Central memory CD8-positive, alpha-beta T cell (primary cell): Measurements from ENCODE around the gene HSBP1L1.

Source experiments
- ATAC-seq: fragments of 150-1000 bp; cut with Tn5 transposase; replicated peaks from 2 replicates; pipeline ENCODE4 v1.10.0; 2022; ENCODE audit warnings: mild to moderate bottlenecking, moderate FRiP score, moderate number of reproducible peaks; ENCODE audit not compliant: poor library complexity, severe bottlenecking; ENCODE audit errors: extremely low read depth
- DNase-seq, 2 donors: peaks; one replicate each; pipeline ENCODE4 v3.0.0; 2021; ENCODE audit warnings: low spot score in 2 of 2
- H3K27ac Mint-ChIP-seq: one replicate; pipeline ENCODE4 v1.8.0; 2022; ENCODE audit warnings: low read depth, mild to moderate bottlenecking, moderate library complexity, mixed read lengths
- H3K27me3 Mint-ChIP-seq: one replicate; pipeline ENCODE4 v1.8.0; 2022; ENCODE audit warnings: mixed read lengths
- H3K36me3 Mint-ChIP-seq: one replicate; pipeline ENCODE4 v1.8.0; 2022; ENCODE audit warnings: mild to moderate bottlenecking, moderate library complexity, mixed read lengths; ENCODE audit not compliant: insufficient read depth
- H3K4me1 Mint-ChIP-seq: one replicate; pipeline ENCODE4 v1.8.0; 2022; ENCODE audit warnings: mixed read lengths
- H3K4me3 Mint-ChIP-seq: one replicate; pipeline ENCODE4 v1.8.0; 2022; ENCODE audit warnings: mild to moderate bottlenecking, moderate library complexity, mixed read lengths
- H3K9me3 Mint-ChIP-seq: one replicate; pipeline ENCODE4 v1.8.0; 2022; ENCODE audit warnings: mixed read lengths

The HSBP1L1 gene

DNA sequence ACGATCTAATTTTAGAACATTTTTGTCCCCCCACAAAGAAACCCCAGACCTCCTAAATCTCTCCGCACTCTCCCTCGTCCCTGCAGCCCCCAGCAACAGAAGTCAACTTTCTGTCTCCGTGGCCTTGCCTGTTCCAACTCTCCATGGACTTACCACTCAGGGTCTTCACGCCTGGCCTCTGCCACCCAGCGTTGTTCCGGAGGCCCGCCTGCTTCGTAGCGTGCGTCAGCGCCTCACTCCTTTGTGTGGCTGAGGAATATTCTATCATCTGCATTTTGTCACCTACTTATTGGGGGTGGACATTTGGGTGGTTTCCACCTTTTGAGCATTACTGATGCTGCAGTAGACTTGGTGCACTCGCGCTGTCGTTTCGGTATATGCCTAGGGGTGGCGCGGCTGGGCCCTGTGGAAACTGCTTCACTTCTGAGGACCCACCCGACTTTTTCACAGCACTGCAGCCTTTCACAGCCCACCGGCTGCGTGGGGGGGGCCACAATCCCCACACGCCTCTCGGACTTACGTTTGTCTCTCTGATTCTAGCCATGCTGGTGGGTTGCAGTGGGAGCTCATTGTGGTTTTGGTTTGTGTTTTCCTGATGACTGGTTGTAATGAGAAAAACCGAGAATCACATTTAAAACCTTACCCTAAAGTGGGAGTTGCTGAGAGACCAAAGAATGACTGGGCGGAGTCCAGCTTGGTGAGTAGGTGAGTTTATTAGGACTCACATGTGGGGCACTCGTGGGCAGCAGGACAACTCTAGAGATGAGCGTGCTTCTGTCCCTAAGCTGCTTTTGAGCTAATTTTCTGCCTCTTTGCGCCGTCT is 1.4 kb upstream of the HSBP1L1 start:
- peaks cover 10% of the 10 kb centered on the region for H3K36me3 Mint-ChIP-seq
- no peaks in the 10 kb centered on the region for H3K27me3 Mint-ChIP-seq
- peaks cover 20% of the 10 kb centered on the region for H3K4me1 Mint-ChIP-seq
- H3K4me3 Mint-ChIP-seq: peak overlapping the region; percentile 76
- ATAC-seq (peak; percentile 89), DNase-seq (peak in 1 of 2 donors; percentile 73)
- H3K9me3 Mint-ChIP-seq: no peaks in the 10 kb centered on the region
- peak overlapping the region; percentile 97 for H3K27ac Mint-ChIP-seq

- Mint-ChIP-seq H3K9me3 (no peaks in the 10 kb centered on the region), H3K27ac (peak overlapping the region; percentile 97), H3K36me3 (peaks cover 14% of the 10 kb centered on the region), H3K4me3 (peak overlapping the region; percentile 76), H3K27me3 (no peaks in the 10 kb centered on the region), H3K4me1 (peaks cover 20% of the 10 kb centered on the region)
- ATAC-seq (no peak), DNase-seq (no peak)
These were observed 649 bp upstream of the HSBP1L1 start for GRCh38 chr18:79963658-79964329.

- no peak for DNase-seq
- Mint-ChIP-seq H3K27ac (peak overlapping the region; percentile 25), H3K27me3 (no peaks in the 10 kb centered on the region), H3K4me3 (peak overlapping the region; percentile 76), H3K36me3 (peaks cover 18% of the 10 kb centered on the region), H3K4me1 (peaks cover 26% of the 10 kb centered on the region), H3K9me3 (no peaks in the 10 kb centered on the region)
- no peak for ATAC-seq
These were observed 868 bp downstream of the HSBP1L1 start for GRCh38 chr18:79965119-79965902.

DNA sequence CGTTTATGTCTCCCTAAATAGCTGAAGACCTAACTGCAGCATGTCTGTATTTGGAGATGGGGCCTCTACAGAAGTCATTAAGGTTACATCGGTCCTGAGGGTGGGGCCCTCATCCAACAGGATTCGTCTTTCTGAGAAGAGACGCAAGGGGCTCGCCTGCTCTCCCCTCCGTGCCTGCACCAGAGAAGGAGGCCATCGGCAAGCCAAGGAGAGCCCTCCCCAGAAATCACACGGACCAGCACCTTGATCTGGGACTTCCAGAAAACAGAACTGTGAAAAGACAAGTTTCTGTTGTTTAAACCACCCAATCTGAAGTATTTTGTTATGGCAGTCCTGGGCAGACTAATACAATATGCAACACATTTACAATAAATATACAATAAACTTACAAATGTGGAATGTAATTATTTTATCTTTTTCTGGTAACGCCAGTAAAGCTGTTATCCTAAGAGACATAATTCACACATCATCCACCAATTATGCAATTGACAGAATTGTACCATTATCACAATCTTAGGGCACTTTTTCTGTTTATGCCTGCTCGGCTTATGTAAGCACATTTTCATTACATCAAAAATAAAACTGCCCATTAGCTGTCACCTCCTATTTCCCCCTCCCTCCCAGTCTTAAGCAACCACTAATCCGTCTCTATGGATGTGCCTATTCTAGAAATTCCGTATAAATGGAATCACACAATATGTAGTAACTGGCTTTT is 6.1 kb downstream of the HSBP1L1 start:
- DNase-seq: no peak
- Mint-ChIP-seq H3K4me1 (peaks cover 28% of the 10 kb centered on the region), H3K4me3 (no peak overlapping the region), H3K27ac (no peak overlapping the region), H3K36me3 (peaks cover 34% of the 10 kb centered on the region), H3K27me3 (no peaks in the 10 kb centered on the region), H3K9me3 (no peaks in the 10 kb centered on the region)
- no peak for ATAC-seq

- DNase-seq (peak in 1 of 2 donors; percentile 23), ATAC-seq (peak; percentile 88)
- peaks cover 36% of the 10 kb centered on the region for H3K36me3 Mint-ChIP-seq
- peak overlapping the region; percentile 74 for H3K27ac Mint-ChIP-seq
- H3K4me3 Mint-ChIP-seq: peak overlapping the region; percentile 22
- H3K4me1 Mint-ChIP-seq: peaks cover 28% of the 10 kb centered on the region
- no peaks in the 10 kb centered on the region for H3K9me3 Mint-ChIP-seq
- no peaks in the 10 kb centered on the region for H3K27me3 Mint-ChIP-seq
These were observed 6.9 kb downstream of the HSBP1L1 start for GRCh38 chr18:79971211-79971952.

DNA sequence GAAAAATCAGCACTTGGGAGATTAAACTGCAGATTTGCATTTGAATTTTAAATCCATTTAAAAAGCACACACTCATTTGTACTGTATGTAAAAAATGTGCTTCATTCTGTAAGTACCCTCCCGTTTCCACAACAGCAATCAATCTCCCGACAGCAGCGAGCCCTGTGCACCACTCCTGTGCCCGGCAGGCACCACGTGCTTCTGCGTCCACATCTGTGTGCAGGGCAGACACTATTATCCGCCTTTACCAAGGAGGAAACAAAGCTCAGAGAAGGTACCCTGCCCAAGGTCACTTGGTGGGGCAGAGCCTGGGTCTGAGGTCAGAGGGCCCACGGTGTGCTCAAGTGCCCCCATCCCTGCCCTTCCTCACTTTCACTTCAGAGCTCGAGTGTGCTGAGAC is 7.5 kb downstream of the HSBP1L1 start:
- peak overlapping the region; percentile 22 for H3K4me3 Mint-ChIP-seq
- no peaks in the 10 kb centered on the region for H3K27me3 Mint-ChIP-seq
- no peak for DNase-seq
- peak overlapping the region; percentile 74 for H3K27ac Mint-ChIP-seq
- peaks cover 36% of the 10 kb centered on the region for H3K36me3 Mint-ChIP-seq
- H3K4me1 Mint-ChIP-seq: peaks cover 28% of the 10 kb centered on the region
- no peak for ATAC-seq
- H3K9me3 Mint-ChIP-seq: no peaks in the 10 kb centered on the region

- ATAC-seq: no peak
These were observed 8.3 kb downstream of the HSBP1L1 start for GRCh38 chr18:79972720-79973119.

DNA sequence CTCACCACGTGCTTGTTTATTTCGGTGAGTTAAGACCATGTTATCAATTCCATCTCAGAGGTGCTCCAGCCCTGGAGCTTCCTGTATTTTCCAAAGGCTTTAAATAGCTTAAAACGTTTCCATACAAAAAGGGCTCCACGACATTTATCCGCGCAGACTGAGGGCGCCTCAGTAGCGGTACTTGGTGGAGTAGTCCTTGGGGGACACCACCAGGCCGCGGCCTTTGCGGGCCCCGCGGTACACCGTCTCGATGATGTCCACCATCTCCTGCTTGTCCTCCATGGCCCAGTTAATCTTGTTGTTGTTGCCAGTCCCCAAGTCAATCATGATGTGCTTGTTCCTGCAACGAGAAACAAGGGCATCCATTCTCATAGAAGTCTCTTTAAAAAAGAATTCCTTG is 9.1 kb downstream of the HSBP1L1 start:
- Mint-ChIP-seq H3K36me3 (peaks cover 36% of the 10 kb centered on the region), H3K27me3 (no peaks in the 10 kb centered on the region), H3K4me1 (peaks cover 34% of the 10 kb centered on the region), H3K27ac (no peak overlapping the region), H3K9me3 (no peaks in the 10 kb centered on the region), H3K4me3 (no peak overlapping the region)
- no peak for ATAC-seq
- no peak for DNase-seq

More at GRCh38 chr18:79972720-79973119, 8.3 kb downstream of the HSBP1L1 start:
- DNase-seq: no peak
- H3K27ac Mint-ChIP-seq: peak overlapping the region; percentile 74
- no peak overlapping the region for H3K4me3 Mint-ChIP-seq
- no peaks in the 10 kb centered on the region for H3K9me3 Mint-ChIP-seq
- H3K27me3 Mint-ChIP-seq: no peaks in the 10 kb centered on the region
- H3K4me1 Mint-ChIP-seq: peaks cover 28% of the 10 kb centered on the region
- H3K36me3 Mint-ChIP-seq: peaks cover 37% of the 10 kb centered on the region

DNA sequence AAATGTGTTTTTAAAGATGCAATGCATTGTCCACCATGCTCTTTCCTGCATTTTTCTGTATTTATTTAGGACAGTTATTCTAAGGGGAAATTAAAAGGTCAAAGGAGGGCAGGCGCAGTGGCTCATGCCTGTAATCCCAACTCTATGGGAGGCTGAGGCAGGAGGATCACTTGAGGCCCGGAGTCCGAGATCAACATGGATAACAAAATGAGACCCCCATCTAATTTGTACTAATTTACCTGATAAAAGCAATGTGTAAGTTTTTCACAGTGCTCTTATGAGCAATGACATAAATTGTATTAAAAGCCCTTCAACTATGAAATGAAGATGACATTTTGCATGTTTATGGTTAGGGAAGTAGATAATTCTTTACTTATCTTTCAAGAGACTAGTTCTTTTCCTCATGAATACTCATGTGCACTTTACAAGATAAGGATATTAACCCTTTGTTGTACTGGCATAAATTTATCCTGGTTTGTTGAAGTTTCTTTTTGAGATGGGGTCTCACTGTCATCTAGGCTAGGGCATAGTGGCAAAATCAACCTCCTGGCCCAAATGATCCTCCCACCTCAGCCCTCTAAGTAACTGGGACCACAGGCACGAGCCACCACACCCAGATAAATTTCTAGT is 9.7 kb downstream of the HSBP1L1 start:
- Mint-ChIP-seq H3K4me3 (no peak overlapping the region), H3K27ac (no peak overlapping the region), H3K27me3 (no peaks in the 10 kb centered on the region), H3K4me1 (peaks cover 34% of the 10 kb centered on the region), H3K9me3 (no peaks in the 10 kb centered on the region), H3K36me3 (peaks cover 39% of the 10 kb centered on the region)
- no peak for ATAC-seq
- no peak for DNase-seq

GRCh38 chr18:79975043-79975442 is 10.6 kb downstream of the HSBP1L1 start:
- Mint-ChIP-seq H3K4me3 (no peak overlapping the region), H3K4me1 (peaks cover 35% of the 10 kb centered on the region), H3K27me3 (no peaks in the 10 kb centered on the region), H3K9me3 (no peaks in the 10 kb centered on the region), H3K27ac (no peak overlapping the region), H3K36me3 (peaks cover 35% of the 10 kb centered on the region)
- ATAC-seq (no peak), DNase-seq (no peak)

GRCh38 chr18:79975985-79976680 is 11.7 kb downstream of the HSBP1L1 start:
- H3K27ac Mint-ChIP-seq: no peak overlapping the region
- no peaks in the 10 kb centered on the region for H3K9me3 Mint-ChIP-seq
- H3K36me3 Mint-ChIP-seq: peaks cover 32% of the 10 kb centered on the region
- no peaks in the 10 kb centered on the region for H3K27me3 Mint-ChIP-seq
- ATAC-seq (no peak), DNase-seq (no peak)
- H3K4me3 Mint-ChIP-seq: no peak overlapping the region
- H3K4me1 Mint-ChIP-seq: peaks cover 30% of the 10 kb centered on the region
